GM21390 (cell line): Measurements from ENCODE around the gene WDR44.
A peak's percentile ranks its signal among the peaks of the same experiment; 100 is the strongest.
"Not testable (repeated sequence)": the region's sequence is repeated elsewhere in the genome, so short reads cannot be mapped to it uniquely, and the experiment has no call there.

ENCODE experiments used
- ATAC-seq: cut with Tn5 transposase; IDR thresholded peaks from one replicate; pipeline ENCODE4 v1.9.1; 2021; ENCODE audit not compliant: unreplicated experiment

The WDR44 gene, protein sequence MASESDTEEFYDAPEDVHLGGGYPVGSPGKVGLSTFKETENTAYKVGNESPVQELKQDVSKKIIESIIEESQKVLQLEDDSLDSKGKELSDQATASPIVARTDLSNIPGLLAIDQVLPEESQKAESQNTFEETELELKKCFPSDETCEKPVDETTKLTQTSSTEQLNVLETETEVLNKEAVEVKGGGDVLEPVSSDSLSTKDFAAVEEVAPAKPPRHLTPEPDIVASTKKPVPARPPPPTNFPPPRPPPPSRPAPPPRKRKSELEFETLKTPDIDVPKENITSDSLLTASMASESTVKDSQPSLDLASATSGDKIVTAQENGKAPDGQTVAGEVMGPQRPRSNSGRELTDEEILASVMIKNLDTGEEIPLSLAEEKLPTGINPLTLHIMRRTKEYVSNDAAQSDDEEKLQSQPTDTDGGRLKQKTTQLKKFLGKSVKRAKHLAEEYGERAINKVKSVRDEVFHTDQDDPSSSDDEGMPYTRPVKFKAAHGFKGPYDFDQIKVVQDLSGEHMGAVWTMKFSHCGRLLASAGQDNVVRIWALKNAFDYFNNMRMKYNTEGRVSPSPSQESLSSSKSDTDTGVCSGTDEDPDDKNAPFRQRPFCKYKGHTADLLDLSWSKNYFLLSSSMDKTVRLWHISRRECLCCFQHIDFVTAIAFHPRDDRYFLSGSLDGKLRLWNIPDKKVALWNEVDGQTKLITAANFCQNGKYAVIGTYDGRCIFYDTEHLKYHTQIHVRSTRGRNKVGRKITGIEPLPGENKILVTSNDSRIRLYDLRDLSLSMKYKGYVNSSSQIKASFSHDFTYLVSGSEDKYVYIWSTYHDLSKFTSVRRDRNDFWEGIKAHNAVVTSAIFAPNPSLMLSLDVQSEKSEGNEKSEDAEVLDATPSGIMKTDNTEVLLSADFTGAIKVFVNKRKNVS

DNA sequence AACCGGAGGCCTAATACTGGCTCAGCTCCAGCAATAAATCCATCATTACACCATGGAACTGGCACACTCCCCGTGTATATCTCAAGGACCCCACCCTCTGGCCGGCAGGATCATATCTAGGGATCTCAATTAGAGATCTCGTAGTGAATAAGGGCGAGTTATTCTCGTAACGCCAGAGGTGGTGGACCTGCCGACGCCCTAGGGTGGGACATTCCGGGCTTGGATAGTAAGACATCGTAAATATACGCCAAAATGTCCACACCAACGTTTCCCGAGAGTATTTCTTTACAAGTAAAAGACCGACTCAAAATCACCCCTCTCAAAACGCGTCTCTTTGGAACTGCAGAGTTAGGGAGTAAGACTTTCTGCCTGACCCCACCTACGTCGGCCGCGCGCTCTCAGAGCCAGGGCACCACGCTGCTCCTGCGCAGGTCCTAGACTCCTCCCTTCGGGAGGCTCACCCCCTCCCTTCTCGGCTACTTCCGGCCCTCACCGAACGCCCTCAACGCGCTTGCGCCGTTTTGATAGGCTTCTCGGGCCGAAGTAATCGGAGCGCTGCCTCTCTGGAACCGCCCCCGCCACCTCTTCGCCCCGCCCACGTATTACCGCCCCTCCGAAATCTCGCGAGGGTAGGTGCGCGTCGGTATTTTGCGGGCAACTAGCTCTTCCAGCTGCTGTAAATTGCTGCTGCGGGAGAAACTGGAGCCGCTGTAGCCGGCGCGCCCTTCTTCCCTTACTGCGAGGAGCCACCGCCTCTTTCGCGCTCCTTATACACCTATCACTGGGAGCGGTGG lies at the start of gene WDR44:
TSS of gene WDR44 (plus strand) at position 643 of the 794 bp plus-strand sequence. CDS start 398 bp downstream, outside the sequence.
- peak; percentile 87 for ATAC-seq

DNA sequence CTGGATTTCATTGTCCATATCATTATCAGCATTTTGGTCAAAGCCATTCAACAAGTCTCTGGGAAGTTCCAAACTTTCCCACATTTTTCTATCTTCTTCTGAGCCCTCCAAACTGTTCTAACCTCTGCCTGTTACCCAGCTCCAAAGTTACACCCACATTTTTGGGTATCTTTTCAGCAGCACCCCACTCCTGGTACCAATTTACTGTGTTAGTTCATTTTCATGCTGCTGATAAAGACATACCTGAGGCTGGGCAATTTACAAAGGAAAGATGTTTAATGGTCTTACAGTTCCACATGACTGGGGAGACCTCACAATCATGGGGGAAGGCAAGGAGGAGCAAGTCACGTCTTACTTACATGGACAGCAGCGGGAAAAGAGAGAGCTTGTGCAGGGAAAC lies 40.1 kb upstream of the WDR44 start:
- ATAC-seq: not testable (repeated sequence)

DNA sequence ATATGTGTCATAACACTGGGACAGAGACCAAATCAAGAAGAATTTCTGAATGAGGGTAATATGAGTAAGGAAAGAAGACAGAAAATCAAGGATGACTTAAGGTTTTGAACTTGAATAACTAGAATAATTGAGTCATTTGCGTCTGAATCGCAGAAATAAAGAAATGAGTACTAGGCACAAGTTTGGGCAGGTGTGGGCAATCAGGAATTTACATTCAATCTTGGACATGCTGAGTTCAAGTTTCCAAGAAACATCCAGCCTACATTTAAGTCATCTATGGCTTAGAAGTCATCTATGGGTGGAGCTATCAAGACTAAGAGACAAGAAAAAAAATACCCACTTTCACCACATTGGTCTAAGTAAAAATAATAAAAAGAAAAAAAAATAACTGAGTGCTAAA lies 30.4 kb upstream of the WDR44 start:
- ATAC-seq: no peak

DNA sequence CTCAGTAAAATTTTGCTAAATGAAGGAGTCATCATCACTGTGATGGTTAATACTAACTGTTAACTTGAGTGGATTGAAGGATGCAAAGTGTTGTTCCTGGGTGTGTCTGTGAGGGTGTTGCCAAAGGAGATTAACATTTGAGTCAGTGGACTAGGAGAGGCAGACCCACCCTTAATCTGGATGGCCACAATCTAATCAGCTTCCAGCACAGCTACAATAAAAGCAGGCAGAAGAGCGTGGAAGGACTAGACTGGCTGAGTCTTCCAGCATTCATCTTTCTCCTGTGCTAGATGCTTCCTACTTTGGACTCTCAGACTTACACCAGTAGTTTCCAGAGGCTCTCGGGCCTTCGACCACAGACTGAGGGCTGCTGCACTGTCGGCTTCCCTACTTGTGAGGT lies 21.3 kb upstream of the WDR44 start:
- no peak for ATAC-seq

DNA sequence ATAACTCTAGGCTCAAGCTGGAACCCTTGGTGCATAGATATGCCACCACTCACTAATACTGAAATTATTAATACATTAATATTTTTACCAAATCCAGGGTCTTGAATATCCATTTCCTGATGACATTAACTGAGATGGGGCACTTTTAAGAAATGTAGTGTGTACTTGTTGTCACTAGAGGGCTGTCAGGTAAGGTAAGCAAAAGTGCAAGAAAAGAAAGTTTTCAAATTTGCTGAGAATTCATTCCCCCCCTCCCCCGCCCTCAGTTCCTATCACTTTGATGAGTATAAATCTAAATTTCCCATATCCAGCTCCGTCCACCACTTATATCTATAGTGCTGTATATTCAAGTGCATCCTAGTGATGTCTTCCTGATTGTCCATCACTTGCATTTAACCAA lies 20.5 kb upstream of the WDR44 start:
- no peak for ATAC-seq

DNA sequence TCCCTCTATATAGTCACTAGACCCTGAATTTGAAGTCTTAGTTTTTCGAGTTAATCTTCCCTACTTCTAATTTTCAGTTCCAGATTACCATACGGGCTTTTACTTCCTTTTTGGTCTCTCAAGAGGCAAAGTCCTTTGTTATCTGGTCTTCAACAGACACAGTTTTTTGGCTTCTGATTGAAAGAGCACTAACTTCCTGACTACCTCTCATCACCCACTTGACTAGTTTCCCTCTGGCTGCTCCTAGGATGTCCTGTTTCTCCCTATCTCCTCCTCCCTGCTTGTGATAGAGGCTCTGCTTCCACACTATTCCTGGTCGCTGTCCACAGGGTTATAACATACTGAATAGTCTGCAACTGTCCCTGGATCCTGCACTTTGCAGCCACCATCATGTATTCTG lies 16.7 kb upstream of the WDR44 start:
- no peak for ATAC-seq

DNA sequence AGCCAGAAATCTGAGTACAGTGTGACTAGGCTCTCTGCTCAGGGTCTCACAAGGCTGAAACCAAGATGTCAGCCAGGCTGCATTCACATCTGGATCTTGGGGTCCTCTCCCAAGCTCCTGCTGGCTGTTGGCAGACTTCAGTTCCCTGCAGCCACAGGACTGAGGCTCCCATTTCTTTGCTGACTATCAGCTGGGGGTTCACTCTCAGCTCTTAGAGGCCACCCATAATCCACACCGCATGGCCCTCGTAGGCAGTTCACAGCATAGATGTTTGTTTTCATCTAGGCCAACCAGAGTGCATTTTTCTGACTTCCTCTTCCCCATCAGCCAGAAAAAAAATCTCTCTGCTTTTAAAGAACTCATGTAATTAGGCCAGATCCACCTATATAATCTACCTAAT lies 8.2 kb upstream of the WDR44 start:
- no peak for ATAC-seq

DNA sequence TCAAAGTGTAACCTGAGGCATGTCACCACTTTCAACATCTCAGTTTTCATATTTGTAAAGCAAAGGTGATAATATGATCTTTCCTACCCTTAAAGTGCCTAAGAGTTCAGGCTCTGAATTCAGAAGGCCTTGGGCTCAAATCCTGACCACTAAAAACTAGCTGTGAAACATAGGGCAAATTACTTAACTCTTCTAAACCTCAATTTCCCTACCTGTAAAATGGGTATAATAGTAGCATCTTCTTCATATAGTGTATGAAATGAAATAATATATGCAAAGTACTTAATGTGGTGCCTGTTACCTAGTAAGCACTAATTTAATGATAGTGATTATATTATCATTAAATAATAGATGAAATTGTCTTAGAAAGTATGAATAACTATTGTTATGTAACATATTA lies 7.0 kb upstream of the WDR44 start:
- no peak for ATAC-seq

DNA sequence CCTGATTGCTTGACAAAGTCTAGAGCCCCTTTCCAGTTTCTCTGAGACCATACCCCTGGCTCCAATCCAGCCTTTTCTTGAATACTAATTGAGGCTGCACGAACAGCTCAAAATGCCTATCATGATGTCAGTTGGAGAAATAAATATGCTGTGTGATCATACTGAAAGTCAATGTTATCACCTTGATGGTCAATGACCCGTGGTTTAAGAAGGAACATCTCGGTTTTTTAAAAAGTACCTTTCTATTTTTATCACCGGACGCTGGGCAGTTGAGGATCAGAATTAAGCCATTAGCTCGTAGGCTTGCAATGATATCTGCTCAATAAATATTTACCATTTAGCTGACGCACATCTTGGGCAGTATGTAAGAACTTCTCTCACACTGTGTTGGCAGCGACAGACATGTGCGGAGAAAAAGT lies 852 bp upstream of the WDR44 start:
- peak; percentile 5 for ATAC-seq

DNA sequence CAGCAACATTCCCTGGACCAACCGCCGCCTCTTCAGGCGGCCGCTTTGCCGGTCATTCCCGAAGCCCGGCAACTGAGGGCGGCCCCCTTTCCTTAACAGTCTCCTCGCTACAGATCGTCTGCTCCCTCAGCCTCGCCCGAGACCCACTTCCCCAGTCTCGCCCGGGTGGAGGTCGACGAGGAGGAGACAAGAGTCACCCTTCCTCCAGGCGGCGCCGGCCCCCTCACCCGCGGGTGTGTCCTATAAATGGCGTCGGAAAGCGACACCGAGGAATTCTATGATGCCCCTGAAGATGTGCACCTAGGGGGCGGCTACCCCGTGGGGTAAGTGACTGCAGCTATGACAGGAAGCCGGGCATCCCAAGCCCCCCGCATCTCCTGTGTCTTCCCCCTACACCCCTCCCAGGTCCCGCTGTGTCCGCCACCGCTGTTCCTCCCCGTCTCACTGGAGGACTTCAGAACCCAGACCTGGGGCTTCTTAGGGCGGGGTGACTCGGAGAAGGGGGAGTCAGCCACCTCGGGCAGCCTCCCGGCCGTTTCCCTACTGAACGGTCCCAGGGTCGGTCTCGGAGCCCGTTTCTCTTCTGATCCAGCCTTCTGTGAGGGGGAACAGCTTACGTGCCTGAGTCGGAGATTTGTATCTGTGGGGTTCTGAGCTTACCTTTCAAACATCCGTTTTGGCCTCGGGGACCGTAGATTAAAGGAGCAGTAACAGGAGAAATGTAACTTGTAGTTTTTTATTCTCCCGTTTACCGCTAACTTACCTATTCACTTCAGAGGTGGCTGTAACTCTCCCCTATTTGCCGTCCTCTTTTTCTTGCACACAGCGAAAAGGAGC lies 570 bp downstream of the WDR44 start:
- ATAC-seq: peak; percentile 18

DNA sequence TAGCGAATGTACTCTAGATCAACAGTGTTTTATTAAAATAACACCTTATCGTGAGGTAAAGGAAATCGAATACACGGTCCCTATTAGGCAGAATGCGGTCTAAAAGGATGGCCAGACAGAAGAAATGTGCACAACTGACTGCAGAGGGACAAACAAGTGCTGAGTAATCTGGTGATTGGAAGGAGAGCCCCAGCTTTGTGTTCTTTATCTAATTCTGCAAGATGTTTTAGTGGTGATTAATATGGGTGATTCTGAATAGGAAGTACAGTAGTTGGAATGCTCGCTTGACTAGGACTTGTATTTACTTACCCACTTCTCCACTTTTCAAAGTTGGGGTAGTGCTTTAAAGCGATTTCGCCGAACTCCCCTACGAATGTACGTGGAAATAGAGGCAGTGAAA lies 1.2 kb downstream of the WDR44 start:
- ATAC-seq: no peak

DNA sequence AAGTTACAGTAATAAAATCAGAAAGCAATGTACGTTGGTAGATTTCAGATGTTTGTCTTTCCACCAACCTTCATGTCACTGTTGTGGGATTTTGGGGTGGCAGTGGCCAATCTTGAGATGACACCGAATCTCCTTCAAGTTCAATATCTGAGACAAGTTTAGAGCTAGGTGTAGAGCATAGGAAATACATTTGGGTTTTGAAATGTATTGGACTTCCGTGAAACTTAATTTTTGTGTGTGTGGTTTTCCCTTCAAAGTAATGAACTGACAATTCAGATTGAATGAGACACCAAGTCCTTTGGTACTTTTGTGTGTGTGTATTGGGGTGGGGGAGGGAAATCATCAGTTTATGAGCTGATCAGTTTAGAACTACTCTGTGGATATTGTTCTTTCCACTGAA lies 1.8 kb downstream of the WDR44 start:
- ATAC-seq: no peak

DNA sequence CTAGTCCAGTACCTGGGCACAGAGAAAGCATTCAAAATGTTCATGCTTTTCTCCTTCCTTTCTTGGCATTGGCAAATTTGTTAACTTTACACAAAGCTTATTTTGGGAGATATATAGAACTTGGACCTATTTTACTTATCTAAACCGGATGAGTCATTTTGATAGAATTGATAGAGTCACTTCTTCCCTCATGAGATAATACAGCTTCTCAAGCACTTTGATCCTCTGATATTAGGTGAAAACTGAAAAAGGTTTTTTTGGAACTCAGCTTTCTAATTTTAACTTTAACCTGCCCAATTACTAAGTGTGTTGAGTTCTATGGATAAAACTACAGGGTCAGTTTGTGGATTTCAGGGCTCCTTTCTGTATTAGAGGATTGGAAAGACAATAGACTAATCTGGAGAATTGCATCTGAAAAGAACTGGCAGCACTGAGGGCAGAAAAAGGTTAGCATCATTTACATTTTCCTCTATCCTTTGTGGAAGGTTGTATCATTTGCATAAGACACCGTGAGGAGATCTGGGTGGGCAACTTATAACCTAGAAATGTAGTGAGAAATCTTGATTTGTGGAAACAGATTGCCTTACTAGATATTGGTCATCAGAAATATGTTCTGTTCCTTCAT lies 2.4 kb downstream of the WDR44 start:
- no peak for ATAC-seq

DNA sequence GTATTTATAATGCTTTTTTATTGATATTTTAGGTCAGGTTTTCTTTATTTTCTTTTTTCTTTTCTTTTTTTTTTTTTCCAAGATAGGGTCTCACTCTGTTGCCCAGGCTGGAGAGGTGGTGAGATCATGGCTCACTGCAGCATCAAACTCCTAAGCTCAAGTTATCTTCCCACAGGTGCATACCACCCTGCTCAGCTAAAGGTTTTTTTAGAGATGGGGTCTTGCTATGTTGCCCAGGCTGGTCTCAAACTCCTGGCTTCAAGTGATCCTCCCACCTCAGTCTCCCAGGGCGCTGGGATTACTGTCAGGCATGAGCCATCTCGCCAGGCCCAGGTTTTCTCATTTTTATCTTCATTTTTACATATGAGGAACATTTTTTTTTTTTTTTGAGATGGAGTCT lies 3.3 kb downstream of the WDR44 start:
- ATAC-seq: no peak

DNA sequence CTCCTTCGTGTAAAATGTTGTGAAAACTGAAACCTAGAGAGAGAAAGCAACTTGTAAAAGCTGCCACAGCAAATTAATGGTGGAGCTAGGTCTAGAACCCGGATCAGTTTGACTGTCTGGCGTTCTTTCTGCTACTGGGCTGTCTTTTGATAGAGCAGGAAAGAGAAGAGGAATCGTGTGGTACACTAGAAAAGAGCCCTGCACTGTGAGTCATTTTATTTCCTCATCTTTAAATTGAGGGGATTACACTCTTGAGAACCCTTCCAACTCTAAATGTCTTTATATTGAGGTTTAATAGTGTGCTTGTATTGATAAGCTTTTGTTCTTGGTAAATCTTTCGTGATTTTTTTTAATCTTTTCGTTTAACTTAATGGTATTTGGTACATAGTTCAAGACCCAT lies 4.3 kb downstream of the WDR44 start:
- ATAC-seq: no peak

DNA sequence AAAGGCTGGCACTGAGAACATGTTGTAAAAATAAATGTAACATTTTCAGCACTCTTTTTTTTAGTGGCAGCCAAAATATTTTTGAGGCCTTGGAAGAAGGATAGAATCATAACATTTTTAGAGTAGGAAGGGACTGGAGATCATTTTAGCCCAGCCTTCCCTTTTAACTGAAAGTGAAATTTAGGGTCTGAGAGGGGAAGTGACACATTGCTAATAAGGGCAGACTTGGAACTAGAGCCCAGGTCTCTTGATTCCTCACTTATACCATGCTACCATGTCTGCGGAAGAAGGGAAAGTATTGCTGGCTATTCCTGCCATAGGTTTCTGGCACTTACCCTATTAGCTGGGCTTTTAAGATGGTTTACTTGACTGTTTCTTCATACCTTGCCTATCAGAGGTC lies 4.8 kb downstream of the WDR44 start:
- ATAC-seq: peak; percentile 24

DNA sequence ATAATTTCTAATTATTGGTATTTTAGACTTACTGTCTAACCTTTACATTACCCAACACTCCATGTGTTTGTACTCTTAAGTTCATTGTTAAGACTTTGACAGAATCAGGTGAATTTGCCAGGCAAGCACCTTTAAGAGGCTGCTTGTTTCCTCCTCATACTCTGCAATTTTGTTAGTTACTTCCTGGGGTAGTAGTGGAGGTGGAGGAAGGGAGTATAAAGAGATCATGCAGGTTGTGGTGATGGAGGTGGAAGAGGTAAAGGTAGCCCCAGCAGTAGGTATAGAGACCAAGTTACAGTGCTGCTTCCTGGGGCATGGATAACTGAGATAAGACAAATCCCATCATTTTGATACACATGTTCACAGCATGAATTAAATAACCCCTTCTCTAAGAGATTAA lies 6.7 kb downstream of the WDR44 start:
- no peak for ATAC-seq

DNA sequence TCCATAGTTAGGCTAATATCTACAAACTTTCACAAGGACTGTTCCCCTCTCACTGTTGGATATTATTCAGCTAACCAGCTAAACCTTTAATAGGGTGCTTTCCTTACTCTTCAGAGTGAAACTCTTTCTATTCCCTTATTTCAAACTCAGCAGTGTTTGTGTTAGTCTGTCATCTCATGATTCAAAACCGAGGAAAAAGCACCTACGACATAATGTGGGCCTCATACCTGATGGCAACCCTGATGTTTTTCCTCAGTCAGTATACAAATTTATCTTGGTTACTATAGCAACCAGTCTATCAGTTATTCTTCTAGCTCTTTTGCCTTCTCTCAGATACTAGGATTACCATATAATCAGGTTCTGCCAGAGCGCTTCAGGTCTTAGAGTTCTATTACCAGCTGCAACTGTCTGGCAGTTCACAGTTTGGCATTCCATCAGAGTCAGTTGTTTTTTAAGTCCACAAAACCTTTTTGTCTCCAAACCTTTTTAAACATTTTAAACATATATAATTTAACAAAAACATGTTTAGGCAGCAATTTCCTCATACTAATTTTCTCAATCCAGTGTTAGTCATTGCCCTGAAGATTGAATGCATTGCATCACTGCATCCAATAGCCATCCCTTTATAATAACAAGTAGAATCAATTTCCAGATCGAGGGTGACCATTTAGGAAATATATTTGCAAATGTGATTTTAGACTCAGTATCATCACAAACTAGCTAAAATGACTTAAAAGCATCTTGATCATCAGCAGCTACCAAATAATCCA lies 7.4 kb downstream of the WDR44 start:
- no peak for ATAC-seq

DNA sequence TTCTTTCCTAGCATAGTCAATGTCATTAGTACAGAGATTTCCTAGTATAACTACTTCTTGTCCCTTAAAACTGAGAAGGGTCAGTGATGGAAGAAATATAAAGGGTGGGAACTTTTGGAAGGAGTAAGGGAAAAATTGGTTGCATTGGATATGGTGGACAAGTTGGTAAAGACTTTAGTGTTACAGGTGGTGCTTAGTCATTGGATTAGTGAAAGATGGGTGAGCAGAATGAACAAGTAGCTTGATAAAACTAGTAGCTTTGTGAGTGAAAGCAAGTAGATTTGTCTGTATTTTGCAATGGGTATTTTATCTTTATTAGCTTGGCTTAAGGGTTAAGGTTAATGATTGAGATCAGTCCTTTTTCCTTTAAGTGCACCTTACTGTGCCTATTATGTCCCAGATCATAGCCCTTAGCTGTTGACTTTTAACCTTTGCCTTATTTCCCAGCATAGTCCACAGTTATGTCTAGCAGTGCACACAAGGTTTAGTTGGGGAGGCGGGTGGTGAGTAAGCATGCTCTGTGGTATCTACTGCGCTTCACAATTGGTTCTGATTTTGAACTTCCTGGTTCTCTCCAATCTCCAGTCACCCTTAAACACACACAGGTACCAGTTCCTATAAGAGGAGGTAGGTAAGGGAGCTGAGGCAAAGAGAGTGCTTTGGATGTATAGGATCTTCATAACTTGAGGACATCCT lies 9.5 kb downstream of the WDR44 start:
- no peak for ATAC-seq
